ENCODE results near the gene APOBEC3B.
"Not testable (repeated sequence)": the region's sequence is repeated elsewhere in the genome, so short reads cannot be mapped to it uniquely, and the experiment has no call there.

APOBEC3B gene

DNA sequence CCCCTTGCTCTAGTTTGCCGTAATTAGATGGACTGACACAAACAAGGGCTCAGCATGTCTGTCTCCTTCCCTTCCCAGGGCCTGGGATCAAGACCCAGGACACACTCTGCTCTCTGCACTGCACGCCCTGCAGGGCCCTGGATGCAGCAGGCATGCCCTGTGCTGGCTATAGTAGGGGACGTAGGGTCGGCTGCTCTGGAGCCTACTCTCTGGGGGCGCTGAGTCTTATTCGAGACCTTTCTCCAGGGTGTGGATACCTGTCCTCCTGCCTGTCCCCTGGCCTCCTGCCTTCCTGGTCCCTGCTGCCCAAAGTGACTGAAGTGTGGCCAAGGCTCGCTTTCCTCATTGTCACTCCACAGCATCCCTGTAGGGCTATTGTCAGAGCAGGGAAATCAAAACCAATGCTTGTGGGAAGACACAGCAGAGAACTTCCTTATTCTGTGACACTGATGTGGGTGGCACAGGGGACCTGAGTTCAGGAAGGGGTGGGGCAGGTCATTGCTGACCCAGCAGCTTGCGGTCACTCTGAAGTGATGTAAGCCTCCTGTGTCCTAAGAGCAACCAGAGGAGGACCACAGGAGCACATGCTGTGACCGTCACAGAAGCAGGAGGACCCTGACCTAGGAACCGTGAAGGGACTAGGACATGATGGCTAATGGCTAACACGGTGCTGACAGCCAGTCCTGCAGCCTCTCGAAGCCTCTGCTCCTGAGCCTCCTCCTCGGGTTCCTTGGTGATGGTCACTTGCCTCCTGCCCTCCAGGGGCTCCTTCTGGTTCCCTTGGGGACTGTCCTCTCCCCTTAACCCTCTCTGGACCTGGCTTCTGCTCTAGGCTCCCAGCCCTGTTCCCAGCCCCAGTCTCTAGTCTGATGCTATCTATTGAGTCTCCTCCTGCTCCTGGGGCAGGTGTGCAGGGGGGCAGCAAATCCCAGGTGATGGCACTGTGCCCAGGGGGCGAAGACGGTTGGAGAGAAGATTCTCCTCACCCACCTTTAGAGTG lies 14.4 kb upstream of the APOBEC3B start:
- DNase-seq (ENCODE audit: low spot score), result no peak

DNA sequence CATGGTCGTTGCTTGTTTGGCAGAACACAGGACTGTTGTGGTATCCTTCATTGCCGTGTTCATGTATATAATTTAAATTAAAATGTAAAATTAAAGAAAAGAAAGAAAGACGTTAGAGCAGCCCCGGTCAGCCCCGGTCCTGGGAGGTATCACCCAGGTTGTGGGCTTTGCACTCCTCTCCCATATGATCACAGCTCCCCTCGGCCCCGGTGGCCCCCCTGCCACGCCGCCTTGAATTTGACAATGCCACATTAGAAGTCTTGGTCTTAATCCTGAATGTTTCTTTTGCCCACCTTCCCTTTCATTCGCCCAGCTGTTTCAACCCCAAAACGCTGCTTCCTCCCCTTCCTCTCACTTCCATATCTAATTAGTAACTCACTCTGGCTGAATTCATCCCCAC lies 13.3 kb upstream of the APOBEC3B start:
- no peak for DNase-seq (ENCODE audit: low spot score)

DNA sequence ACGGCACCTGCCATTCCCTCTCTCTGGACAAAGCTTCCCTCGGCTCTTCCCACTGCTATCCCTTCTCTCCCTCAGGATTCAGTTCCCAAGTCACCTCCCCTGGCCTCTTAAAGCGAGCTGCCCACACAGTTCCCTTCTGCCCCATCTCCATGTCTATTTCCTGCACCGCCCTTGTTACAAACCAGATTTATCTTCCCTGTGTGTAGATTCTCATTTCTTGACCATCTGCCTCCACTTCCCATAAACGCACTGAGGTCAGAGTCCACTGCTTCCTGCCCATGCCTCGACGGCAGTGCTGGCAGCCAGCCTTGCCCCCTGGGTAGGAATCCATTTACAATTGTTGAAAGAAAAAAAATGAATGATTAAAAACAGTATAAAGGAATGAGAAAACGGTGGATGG lies 11.6 kb upstream of the APOBEC3B start:
- DNase-seq (ENCODE audit: low spot score), result no peak

DNA sequence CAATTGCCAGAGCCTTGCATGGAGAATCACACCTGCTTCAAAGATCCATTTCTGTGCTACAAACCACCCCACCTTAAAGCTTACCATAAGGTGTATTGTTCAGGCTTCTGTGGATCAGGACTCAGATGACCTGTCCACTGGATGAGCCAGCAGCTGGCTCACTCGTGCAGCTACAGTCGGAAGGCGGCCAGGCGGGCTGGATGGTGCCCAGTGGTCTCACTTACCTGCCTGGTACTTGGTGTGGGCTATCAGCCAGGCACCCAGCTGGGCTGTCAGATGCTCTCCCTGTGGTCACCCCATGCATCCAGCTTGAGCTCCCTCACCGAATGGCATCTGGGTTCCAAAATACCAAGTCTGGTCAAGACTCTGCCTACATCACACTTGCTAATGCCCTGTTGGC lies 10.9 kb upstream of the APOBEC3B start:
- no peak for DNase-seq (ENCODE audit: low spot score)

DNA sequence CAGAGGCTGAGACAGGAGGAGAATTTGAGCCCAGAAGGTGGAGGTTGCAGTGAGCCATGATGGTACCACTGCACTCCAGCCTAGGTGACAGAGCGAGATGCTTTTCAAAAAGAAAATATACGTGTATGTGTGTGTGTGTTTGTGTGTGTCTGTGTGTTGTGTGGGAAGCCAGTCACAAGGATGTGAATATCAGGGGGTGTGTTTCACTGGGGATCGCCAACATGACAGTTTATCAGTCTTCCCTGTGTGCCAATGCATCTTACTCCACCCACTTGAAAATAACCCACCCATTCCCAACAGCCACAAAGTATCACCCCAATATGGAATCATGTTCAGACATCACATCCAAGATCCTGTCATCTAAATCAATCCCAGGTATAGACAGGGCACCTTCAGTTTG lies 10.4 kb upstream of the APOBEC3B start:
- no peak for DNase-seq (ENCODE audit: low spot score)

DNA sequence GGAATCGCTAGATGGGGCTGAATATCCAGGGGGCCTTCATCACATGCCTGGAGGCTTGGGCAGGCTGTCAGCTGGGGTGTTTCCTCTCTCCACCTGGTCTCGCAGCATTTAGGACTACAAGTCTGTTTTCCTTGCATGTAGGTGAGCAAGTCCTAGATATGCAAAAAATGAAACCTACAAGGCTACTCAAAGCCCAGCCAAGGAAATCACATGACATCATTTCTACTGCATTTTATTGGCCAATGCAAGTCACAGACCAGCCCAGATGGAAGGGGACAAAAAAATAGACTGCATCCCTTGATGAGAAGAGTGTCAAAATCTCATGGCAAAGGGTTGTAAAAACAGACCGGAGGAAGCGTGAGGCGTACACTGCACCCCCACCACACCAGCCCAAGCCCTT lies 9.6 kb upstream of the APOBEC3B start:
- no peak for DNase-seq (ENCODE audit: low spot score)

DNA sequence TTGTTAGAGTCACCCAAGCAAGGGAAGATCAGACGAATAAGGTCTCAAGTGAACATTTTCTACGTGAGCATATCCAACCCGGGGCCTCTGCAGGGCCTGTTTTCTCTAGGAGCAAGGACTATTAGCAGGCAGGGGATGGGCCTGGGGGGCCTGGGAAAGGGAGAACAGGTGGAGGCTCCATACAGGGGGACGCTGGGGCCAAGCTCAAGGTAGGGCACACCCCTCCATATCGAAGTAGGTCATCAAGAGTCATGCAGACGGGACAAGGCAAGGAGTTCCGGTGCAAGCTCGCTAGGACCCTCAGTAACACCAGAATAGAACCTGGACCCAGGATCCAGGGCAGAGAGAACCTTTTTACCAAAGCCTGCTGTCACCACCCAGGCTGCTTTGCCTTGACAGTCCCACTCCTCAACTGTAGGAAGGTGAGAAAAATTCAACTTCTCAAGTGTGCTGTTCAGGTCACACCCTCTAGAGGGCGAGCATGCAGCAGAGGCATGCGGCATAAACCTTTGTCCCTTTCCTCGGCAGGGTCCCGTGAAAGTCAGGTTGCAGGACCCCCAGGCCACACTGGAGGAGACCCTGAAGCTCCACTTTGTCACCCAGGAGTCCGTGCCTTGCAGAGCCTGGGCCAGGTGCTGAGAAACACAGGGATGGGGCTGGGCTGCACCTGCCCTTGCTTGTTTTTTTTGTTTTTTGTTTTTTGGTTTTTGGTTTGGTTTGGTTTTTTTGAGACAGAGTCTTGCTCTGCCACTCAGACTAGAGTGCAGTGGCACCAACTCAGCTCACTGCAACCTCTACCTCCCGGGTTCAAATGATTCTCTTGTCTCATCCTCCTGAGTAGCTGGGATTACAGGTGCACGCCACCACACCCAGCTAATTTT lies 8.6 kb upstream of the APOBEC3B start:
- peak; percentile 49 for DNase-seq (ENCODE audit: low spot score)

DNA sequence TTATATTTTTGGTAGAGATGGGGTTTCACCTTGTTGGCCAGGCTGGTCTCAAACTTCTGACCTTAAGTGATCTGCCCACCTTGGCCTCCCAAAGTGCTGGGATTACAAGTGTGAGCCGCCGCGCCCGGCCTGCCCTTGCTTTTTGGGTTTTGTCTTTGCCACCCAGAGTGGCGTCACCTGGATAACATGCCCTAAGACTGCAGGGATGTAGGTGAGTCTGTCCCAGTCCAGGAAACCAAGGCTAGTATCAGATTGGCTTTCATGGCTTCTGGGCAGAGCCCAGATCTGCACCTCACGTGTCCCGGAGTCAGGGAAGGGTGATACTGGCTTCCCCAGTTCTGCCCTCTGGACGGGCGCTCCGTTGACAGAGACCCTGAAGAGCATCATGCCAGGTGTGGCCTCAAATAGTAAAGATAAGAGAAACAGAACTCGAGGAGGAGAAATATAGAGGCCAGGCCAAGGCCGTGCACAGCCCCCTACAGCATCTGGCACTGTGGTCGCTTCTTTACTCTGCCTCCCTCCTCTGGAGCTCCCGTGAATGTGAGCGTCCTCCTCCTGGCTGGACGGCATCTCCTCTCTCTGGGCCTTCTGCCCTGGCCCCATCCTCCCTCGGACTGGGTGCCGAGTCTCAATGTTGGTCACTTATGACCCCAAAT lies 7.8 kb upstream of the APOBEC3B start:
- DNase-seq (ENCODE audit: low spot score), result no peak

DNA sequence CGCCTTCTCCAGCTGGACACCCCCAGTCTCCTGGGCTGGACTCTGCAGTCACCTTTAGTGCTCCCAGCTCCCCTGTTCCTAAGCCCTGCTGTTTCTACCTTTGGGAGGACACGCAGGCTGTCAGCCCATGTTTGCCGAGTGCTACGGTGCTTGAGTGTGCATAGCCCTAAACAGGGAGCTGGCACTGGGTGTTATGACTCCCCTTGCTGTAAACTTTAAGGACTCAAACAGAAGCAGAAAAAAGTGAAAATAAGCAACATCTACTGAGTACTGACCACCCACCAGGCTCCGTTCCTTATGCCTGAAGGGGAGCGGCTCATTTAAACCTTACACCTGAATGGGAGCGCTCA lies 7.3 kb upstream of the APOBEC3B start:
- DNase-seq (ENCODE audit: low spot score), result no peak

DNA sequence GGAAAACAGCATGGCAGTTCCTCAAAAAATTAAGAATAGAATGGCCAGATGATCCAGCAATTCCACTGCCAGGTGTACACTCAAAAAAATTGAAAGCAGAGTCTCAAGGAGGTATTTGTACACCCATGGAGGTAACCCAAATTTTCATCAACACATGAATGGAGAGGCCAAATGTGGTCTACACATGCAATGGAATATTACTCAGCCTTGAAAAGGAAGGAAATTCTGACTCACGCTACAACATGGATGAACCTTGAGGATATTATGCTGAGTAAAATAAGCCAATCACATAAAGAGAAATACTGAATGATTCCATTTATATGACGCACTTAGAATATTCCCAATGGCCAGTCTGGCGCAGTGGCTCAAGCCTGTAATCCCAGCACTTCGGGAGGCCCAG lies 4.9 kb upstream of the APOBEC3B start:
- DNase-seq (ENCODE audit: low spot score), result not testable (repeated sequence)

DNA sequence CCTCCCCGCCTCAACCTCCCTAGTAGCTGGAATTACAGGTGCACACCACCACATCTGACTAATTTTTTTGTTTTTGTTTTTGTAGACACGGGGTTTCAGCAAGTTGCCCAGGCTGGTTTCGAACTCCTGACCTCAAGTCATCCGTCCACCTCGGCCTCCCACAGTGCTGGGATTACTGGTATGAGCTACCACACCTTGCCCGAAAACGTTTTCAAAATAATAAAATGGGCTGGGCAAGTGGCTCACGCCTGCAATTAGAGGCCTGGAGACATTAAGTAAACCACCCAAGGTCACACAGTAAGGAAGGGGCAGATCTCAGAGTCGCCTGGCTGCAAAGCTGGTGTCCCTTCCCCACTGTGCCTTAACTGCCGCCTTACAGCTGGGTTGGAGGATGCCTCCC lies 1.6 kb upstream of the APOBEC3B start:
- not testable (repeated sequence) for DNase-seq (ENCODE audit: low spot score)

DNA sequence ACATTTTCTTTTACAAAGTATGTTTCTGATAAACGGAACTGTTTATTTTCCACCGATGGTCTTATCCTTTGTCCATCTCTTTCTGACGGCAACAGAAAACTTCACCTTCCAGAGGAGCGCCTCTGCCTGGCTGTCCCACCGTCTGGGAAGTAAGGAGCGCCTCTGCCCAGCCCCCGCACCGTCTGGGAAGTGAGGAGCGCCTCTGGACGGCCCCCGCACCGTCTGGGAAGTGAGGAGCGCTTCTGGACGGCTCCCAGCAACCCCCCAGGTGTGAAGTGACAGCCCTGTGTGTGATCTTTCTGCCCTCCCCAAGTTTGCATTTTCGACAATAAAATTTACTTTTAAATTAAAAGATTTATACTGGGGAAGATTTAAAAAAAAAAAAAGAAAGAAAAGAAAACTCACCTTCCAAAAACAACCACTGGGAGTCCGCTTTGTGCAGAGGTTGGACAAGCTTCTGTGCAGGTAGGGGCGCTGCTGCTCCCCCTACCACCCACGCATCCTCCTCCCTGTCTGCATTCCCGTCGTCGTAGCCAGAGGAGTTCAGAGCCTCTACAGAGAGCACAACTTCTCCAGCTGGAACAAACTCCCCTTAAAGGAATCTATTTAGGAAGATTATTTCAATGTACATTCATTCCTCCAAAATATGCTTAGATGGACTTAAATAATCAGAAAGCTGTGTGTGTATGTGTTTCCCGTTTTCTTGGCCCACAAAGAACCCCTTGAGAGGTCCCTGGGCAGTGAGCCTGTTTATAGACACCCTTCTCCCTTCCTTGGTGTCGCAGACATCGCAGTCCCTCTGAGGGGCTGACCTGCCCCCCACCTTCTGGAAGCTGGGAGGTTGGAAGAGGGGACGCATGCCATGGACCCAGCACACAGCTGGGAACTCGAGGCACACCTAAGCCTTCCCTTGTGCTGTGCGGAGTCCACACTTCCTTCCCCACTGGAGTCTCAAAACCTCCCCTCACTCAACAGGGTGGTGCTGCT lies 849 bp upstream of the APOBEC3B start:
- DNase-seq (ENCODE audit: low spot score), result no peak

DNA sequence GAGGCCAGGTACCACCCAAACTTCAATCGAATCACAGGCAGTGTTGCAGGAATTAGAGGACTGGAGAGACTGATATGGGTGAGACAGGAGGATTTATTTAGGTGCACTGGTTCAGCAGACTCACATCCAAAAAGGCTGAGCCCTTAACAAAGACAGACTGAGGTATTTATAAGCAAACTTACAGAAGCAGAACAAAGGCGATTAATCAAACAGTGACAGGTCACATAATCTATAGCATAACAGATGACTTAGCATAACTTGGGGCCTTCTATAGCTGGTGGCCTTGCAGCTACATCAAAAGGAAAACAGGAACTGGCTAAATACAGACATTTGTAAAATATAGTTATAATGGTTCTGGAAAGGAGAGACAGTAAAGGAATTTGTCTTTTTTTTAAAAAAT lies 2.1 kb downstream of the APOBEC3B start:
- no peak for DNase-seq (ENCODE audit: low spot score)

DNA sequence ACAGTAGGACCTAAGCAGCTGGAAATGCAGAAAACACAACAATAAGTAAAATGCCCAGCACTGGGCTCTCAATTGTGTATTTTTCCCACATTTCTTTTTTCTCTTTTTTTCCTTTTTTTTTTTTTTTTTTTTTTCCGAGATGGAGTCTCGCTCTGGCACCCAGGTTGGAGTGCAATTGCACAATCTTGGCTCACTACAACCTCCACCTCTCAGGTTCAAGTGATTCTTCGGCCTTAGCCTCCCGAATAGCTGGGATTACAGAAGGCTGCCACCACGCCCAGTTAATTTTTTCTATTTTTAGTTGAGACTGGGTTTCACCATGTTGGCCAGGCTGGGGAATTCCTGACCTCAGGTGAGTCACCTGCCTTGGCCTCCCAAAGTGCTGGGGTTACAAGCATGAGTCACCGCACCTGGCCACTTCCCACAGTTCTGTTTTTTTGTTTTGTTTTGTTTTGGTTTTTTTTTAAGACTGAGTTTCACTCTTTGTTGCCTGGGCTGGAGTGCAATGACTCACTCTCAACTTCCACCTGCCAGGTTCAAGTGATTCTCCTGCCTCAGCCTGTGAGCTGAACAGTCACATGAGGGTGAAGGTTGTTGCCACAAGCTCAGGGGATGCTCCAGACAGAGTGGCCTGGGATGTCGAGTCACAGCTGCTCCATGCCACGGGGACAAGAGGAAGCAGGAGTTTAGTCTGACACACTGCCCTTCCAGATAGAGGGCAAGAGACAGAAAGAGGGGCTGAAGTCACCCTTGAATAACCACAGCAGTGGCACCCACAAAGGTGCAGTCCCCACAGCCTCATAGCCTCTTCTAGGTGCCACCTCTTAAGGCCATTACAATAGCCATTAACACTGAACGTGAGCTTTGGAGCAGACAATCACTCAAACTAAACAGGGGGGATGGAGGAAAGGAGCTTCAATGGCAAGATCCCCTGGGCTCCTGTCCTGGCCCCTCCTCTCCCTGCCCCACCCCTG lies 2.9 kb downstream of the APOBEC3B start:
- not testable (repeated sequence) for DNase-seq (ENCODE audit: low spot score)

DNA sequence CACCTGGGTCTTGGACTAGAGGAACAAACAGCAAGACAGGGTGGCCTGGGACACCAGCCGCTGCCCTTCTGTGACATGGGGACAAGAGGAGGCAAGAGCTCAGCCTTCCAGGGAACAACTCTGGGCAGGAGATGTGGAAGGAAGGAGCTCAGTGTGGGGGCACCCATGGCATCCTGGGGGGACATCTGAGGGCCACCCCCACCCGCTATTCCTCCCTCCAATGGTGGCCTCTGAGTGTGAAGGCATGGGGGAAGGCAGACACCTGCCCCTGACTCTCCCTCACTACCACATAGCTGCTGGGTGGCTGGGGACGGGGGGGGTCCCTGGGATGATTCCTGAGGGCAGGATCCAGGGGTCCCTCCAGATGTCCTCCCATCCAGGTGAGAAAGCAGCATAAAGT lies 4.5 kb downstream of the APOBEC3B start:
- no peak for DNase-seq (ENCODE audit: low spot score)

DNA sequence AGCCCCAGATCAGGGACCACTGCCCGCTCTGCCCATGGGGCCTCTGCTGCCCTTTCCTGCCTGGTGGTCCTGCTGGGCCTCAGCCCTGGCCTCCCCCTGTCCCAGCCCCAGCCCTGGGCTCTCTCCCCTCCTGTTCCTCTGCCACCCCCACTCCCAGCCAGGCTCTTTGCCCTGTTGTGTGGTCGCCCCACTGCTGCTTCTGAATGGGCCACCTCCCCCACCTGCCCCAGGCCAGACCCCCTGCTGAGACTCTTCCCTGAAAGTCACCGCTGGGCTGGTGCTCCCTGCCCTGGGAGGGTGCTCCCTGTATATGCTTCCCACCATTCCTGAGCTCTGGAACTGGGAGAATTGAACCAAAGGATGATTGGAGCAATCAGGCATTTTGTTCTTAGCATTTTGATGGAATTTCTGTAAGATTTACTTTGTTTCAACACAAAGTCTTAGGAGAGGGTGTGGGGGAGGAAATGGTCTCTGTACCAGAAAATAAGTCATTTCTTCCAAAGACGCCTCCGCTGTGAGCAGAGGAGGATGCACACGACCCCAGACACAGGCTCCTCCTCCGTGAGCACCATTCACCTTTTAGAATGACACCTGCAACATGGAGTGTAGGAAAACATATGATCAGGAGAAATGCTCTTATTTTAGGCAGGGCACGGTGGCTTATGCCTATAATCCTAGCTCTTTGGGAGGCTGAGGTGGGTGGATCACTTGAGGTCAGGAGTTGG lies 5.2 kb downstream of the APOBEC3B start:
- no peak for DNase-seq (ENCODE audit: low spot score)

DNA sequence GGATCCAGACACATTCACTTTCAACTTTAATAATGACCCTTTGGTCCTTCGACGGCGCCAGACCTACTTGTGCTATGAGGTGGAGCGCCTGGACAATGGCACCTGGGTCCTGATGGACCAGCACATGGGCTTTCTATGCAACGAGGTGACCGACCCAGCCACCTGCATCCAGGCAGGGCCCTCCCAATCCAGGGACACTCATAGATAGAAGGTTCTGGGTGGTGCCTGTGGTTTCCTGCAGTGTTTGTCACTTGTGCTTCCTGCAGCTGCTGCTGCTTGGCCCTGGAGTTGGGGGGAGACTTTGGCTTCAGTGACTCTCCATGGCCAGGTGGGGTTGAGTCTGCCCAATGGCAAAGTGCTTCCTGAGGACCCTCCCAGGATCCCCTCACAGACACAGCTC lies 7.3 kb downstream of the APOBEC3B start:
- no peak for DNase-seq (ENCODE audit: low spot score)

DNA sequence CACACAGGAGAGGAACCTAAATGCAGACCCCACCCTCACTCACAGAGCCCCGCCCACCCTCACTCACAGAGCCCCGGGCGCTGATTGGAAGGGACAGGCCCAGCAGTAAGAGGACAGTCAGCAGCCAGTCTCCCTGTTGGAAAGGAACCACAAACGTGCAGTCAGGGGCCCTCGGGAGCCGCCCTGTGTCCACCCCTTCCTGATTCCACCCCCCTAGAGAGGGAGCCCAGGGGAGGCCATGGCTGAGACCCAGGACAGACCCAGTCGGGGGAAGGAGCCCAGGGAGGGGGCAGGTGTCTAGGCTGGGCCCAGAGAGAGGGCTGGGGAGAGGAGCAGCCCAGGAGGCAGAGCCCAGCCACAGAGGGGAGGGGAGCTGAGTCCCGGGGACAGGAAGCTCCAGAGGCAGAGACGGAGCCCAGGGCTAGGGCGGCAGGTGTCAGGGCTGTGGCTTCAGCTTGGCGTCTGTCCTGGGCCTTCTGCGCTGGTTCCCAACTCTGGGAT lies 10.8 kb downstream of the APOBEC3B start:
- not testable (repeated sequence) for DNase-seq (ENCODE audit: low spot score)

DNA sequence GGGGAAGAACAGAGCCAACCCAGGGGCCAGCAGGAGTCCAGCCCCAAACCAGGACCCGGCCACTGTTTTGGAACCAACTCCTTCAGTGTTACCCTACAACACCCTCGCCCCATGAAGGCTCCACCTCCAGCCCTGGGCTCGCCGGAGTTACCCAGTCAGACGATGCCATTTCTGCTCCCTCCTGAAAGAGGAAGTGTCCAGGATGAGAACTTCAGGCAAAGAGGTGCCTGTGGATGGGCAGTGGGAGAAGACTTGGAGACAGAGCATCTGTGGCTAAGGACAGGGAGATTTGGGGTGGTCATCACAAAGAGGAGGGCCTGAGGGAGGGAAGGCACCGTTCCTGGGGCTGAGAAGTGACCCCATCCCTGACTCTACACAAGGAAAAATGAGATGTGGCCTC lies 14.0 kb downstream of the APOBEC3B start:
- DNase-seq (ENCODE audit: low spot score), result no peak

All from hepatic stellate cell (primary cell).